Measurements from ENCODE around the gene PTPRD. TPM values are rescaled to one million over a fixed set of nuclear protein-coding genes. Genes with fewer than 3 reads are reported as not detected.

The PTPRD gene
- total RNA-seq, 1 donor: 26.3 TPM

DNA sequence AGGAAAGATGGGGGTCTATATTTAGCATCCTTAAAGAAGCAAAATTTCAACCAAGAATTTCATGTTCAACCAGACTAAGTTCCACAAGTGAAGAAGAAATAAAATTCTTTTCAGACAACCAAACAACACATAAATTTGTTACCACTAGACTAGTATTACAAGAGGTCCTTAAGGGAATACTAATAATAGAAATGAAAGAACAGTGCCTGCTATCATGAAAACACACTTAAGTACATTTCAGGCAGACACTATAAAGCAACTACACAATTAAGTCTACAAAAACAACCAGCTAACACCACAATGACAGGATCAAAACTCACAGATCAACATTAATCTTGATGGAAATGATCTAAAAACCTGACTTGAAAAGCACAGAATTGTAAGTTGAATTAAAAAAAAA lies 477.2 kb downstream of the PTPRD start:
- H3K4me3 ChIP-seq (ENCODE audit: low read depth, low read length): no peak overlapping the region
- DNase-seq (ENCODE audit: low read depth): no peak
- TF ChIP-seq, protein P1, sequence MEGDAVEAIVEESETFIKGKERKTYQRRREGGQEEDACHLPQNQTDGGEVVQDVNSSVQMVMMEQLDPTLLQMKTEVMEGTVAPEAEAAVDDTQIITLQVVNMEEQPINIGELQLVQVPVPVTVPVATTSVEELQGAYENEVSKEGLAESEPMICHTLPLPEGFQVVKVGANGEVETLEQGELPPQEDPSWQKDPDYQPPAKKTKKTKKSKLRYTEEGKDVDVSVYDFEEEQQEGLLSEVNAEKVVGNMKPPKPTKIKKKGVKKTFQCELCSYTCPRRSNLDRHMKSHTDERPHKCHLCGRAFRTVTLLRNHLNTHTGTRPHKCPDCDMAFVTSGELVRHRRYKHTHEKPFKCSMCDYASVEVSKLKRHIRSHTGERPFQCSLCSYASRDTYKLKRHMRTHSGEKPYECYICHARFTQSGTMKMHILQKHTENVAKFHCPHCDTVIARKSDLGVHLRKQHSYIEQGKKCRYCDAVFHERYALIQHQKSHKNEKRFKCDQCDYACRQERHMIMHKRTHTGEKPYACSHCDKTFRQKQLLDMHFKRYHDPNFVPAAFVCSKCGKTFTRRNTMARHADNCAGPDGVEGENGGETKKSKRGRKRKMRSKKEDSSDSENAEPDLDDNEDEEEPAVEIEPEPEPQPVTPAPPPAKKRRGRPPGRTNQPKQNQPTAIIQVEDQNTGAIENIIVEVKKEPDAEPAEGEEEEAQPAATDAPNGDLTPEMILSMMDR (IDR thresholded peaks at IDR 0.05; ENCODE audit: insufficient read depth, low read depth, low read length): no peak

GRCh38 chr9:10134266-10134665 lies 478.5 kb downstream of the PTPRD start:
- H3K4me3 ChIP-seq (ENCODE audit: low read depth, low read length): no peak overlapping the region
- TF ChIP-seq, protein P1 (IDR thresholded peaks at IDR 0.05; ENCODE audit: insufficient read depth, low read depth, low read length): no peak
- DNase-seq (ENCODE audit: low read depth): no peak

DNA sequence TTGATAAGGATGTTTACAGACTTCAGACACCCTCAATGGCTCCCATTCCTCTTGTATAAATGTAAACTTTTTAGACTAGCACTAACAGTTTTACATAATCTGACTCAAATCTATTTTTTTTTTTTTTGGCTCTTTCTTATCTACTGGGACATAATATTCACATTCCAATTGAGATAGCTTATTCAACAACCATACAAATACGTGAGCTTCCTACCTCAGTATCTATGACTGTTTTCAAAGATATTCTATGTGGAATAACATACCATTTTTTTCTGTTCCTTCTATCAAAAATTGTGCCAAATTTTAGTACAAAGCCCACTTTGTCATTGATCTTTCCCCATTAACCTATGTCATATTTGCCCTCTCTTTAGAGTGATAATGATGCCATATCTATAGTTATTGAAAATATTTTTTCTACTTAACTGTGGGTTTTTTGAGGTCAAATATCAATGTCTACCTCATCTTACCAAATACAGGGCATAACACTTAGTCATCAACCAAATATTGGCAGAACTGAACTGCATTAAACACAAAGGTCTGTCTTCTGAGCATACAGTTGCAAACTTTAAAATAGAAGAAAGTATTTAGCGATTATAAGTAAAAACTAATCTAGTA lies 482.6 kb downstream of the PTPRD start:
- H3K4me3 ChIP-seq (ENCODE audit: low read depth, low read length): no peak overlapping the region
- peak; percentile 14 for DNase-seq (ENCODE audit: low read depth)
- TF ChIP-seq, protein P1 (IDR thresholded peaks at IDR 0.05; ENCODE audit: insufficient read depth, low read depth, low read length): no peak

- DNase-seq (ENCODE audit: low read depth): no peak
Measured at GRCh38 chr9:10127867-10128266, 484.9 kb downstream of the PTPRD start.

GRCh38 chr9:10112798-10113197 lies 500.0 kb downstream of the PTPRD start:
- no peak overlapping the region for H3K4me3 ChIP-seq (ENCODE audit: low read depth, low read length)
- DNase-seq (ENCODE audit: low read depth): no peak
- TF ChIP-seq, protein P1 (IDR thresholded peaks at IDR 0.05; ENCODE audit: insufficient read depth, low read depth, low read length): no peak

More at GRCh38 chr9:10127867-10128266, 484.9 kb downstream of the PTPRD start:
- H3K4me3 ChIP-seq (ENCODE audit: low read depth, low read length): no peak overlapping the region
- TF ChIP-seq, protein P1 (IDR thresholded peaks at IDR 0.05; ENCODE audit: insufficient read depth, low read depth, low read length): no peak

DNA sequence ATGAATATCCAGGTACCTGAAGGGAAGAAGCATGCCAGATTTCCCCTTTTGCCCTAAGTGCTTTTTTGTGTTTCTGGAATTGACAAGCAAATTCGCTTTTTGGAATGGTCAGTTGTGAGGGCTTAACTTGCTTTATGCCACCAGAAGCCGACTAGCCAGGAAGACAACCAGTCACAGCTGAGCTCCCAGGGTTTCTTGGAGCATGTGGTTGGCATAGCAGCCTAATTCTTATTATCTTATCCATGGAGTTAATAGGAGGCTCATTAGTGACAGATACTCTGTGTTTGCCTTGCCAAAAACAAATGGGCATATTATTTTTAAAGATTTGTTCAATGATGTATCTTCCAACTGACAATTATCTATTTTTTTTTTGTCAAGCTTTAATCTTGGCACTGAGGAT lies 500.7 kb downstream of the PTPRD start:
- H3K4me3 ChIP-seq (ENCODE audit: low read depth, low read length): no peak overlapping the region
- no peak for DNase-seq (ENCODE audit: low read depth)
- TF ChIP-seq, protein P1 (IDR thresholded peaks at IDR 0.05; ENCODE audit: insufficient read depth, low read depth, low read length): no peak

DNA sequence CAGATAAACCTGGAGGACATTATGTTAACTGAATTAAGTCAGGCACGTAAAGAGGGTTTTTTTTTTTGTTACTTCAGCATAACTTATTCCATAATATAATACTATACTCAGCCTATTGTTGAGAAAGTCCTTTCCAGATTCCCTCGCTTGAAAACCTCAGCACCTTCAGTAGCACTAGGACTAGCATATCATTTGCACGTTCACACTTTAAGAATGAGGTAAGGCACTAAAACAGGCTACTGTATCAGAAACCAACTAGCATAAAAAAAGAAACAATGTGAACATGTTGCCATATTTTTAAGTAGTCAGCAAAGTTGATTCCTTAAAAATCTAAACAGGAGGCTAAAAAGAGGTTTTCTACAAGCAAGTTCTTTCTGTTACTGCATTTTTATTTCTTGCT lies 504.0 kb downstream of the PTPRD start:
- H3K4me3 ChIP-seq (ENCODE audit: low read depth, low read length): no peak overlapping the region
- TF ChIP-seq, protein P1 (IDR thresholded peaks at IDR 0.05; ENCODE audit: insufficient read depth, low read depth, low read length): no peak
- no peak for DNase-seq (ENCODE audit: low read depth)

All from fibroblast of villous mesenchyme (primary cell).